Measurements from ENCODE around the gene MAMSTR. TPM values are rescaled to one million over a fixed set of nuclear protein-coding genes. Genes with fewer than 3 reads are reported as not detected.

The MAMSTR gene
- total and polyA plus RNA-seq, 10 of the 15 experiments (the other 5 are each of a cell fraction or from before 2014, with no cell fraction given): 0.04 to 0.73 (median 0.31) TPM; not detected in 1

- H3K4me1 ChIP-seq (ENCODE audit: control insufficient read depth, insufficient read depth, low read length): peaks cover 5% of the 10 kb centered on the region
- no peaks in the 10 kb centered on the region; the same call in 2 of the 3 replicates for H3K9me3 ChIP-seq (replicated peaks; ENCODE audit: control insufficient read depth, insufficient read depth, low read length)
- in situ Hi-C loops (cut with MboI): no loop called here
- WGBS (ENCODE audit: insufficient coverage, insufficient replicate concordance, low lambda C conversion rate, missing lambda C conversion rate): 7% methylated on average over 47 of the region's 96 CpGs
- RAD21 ChIA-PET (ENCODE audit: unreplicated experiment): interaction anchor here (0.9 to 1.5 kb wide), 2 partner anchors 49 to 93 kb away, joined by 3 read pairs; partner anchors contain the start of gene CA11
- H3K4me2 ChIP-seq (ENCODE audit: control insufficient read depth, insufficient read depth): peak overlapping the region; percentile 75
- ATAC-seq (peak; percentile 96), DNase-seq (ENCODE audit: low read depth, low spot score) (peak; percentile 11), FAIRE-seq (no peak)
- CTCF ChIA-PET: interaction anchor here (0.5 to 1.3 kb wide), 7 partner anchors 44 to 231 kb away, joined by 3 read pairs; no protein-coding TSS in a partner anchor
- SMC1A ChIA-PET (ENCODE audit: uncharacterized antibody, unreplicated experiment): interaction anchor here (1.1 kb wide), 1 partner anchor 18 kb away, joined by 3 read pairs; no protein-coding TSS in a partner anchor
- peaks cover 6 to 9% of the 10 kb centered on the region in 2 experiments; a peak in 3 of 4 replicates for H3K27me3 ChIP-seq (replicated peaks in 1 of 2; ENCODE audit: control insufficient read depth in 2 of 2, insufficient read depth in 2 of 2, low read length in 1 of 2)
- H4K20me1 ChIP-seq (ENCODE audit: control insufficient read depth, insufficient read depth): no peaks in the 10 kb centered on the region
- no peak overlapping the region for H3K27ac ChIP-seq (ENCODE audit: control insufficient read depth, insufficient read depth)
- H3K4me3 ChIP-seq: peak overlapping the region; percentile 44
- H2AFZ ChIP-seq (ENCODE audit: control insufficient read depth, low read depth, low read length): peak overlapping the region; percentile 69
- POLR2A ChIA-PET: no interaction called here
- H3K36me3 ChIP-seq (ENCODE audit: control insufficient read depth in 2 of 2, insufficient read depth in 2 of 2, low read length in 1 of 2): no peaks in the 10 kb centered on the region
- H3K79me2 ChIP-seq (ENCODE audit: control insufficient read depth, insufficient read depth, low read length): no peaks in the 10 kb centered on the region
- no TSS peak for BruUV-seq (replicated peaks)
- intact Hi-C loops (cut with micrococcal nuclease; ENCODE audit: unreplicated experiment): no loop called here
- no peak overlapping the region for H3K9ac ChIP-seq (ENCODE audit: control insufficient read depth, insufficient read depth, low read length)
- TF ChIP-seq HDAC2 (IDR thresholded peaks at IDR 0.05) (no peak), CREB1 (IDR thresholded peaks at IDR 0.05; ENCODE audit: low read depth) (no peak), SMAD1 (IDR thresholded peaks at IDR 0.05; ENCODE audit: low read depth, partially characterized antibody) (no peak), SP1 (IDR thresholded peaks at IDR 0.05; ENCODE audit: low read depth, low read length) (no peak), SMC3 (IDR thresholded peaks at IDR 0.05; ENCODE audit: borderline replicate concordance, low read length) (0 out of 2 replicates have a peak, but pooled peaks have one; percentile 23), YY1 (IDR thresholded peaks at IDR 0.05; ENCODE audit: low read depth, low read length) (0 out of 2 replicates have a peak, but pooled peaks have one; percentile 41), EGR1 (IDR thresholded peaks at IDR 0.05; ENCODE audit: borderline replicate concordance in 1 of 2, low read depth in 2 of 2, low read length in 2 of 2) (peak in 1 of 2 experiments; percentile 11; a peak in 1 of 3 replicates), HDGF (IDR thresholded peaks at IDR 0.05) (no peak), RCOR1 (conservative IDR thresholded peaks at IDR 0.05; ENCODE audit: low read depth, low read length) (no peak), POLR2AphosphoS2 (IDR thresholded peaks at IDR 0.05; ENCODE audit: low read depth, low read length) (no peak), MTA2 (IDR thresholded peaks at IDR 0.05; ENCODE audit: low read depth) (no peak), NR2C2 (IDR thresholded peaks at IDR 0.05; ENCODE audit: borderline replicate concordance, control insufficient read depth, insufficient read length, low read depth) (no peak), CHD1 (IDR thresholded peaks at IDR 0.05; ENCODE audit: low read depth, low read length) (no peak), HCFC1 (IDR thresholded peaks at IDR 0.05; ENCODE audit: low read length) (no peak), STAT3 (IDR thresholded peaks at IDR 0.05; ENCODE audit: low read depth, low read length) (no peak), CBX3 (IDR thresholded peaks at IDR 0.05; ENCODE audit: borderline replicate concordance, low read depth) (no peak), TCF12 (IDR thresholded peaks at IDR 0.05; ENCODE audit: low read depth, low read length) (peak; percentile 53; the same call in 1 of the 2 replicates), IKZF1 (conservative IDR thresholded peaks at IDR 0.05) (peak; percentile 54)
- TF ChIP-seq, protein P1, sequence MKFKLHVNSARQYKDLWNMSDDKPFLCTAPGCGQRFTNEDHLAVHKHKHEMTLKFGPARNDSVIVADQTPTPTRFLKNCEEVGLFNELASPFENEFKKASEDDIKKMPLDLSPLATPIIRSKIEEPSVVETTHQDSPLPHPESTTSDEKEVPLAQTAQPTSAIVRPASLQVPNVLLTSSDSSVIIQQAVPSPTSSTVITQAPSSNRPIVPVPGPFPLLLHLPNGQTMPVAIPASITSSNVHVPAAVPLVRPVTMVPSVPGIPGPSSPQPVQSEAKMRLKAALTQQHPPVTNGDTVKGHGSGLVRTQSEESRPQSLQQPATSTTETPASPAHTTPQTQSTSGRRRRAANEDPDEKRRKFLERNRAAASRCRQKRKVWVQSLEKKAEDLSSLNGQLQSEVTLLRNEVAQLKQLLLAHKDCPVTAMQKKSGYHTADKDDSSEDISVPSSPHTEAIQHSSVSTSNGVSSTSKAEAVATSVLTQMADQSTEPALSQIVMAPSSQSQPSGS (IDR thresholded peaks at IDR 0.05; ENCODE audit: low read length): no peak
- TF ChIP-seq, protein P2, sequence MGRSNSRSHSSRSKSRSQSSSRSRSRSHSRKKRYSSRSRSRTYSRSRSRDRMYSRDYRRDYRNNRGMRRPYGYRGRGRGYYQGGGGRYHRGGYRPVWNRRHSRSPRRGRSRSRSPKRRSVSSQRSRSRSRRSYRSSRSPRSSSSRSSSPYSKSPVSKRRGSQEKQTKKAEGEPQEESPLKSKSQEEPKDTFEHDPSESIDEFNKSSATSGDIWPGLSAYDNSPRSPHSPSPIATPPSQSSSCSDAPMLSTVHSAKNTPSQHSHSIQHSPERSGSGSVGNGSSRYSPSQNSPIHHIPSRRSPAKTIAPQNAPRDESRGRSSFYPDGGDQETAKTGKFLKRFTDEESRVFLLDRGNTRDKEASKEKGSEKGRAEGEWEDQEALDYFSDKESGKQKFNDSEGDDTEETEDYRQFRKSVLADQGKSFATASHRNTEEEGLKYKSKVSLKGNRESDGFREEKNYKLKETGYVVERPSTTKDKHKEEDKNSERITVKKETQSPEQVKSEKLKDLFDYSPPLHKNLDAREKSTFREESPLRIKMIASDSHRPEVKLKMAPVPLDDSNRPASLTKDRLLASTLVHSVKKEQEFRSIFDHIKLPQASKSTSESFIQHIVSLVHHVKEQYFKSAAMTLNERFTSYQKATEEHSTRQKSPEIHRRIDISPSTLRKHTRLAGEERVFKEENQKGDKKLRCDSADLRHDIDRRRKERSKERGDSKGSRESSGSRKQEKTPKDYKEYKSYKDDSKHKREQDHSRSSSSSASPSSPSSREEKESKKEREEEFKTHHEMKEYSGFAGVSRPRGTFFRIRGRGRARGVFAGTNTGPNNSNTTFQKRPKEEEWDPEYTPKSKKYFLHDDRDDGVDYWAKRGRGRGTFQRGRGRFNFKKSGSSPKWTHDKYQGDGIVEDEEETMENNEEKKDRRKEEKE (IDR thresholded peaks at IDR 0.05): no peak
Measured at GRCh38 chr19:48738557-48739403, 19.3 kb upstream of the MAMSTR start.
